Activated gamma-delta T cell treated with anti-CD3 and anti-CD28 coated beads, Interleukin-2, amount 50 U/mL, for 16 hours (primary cell): Measurements from ENCODE around the gene CNTNAP2.

Experiments
- DNase-seq: peaks from one replicate; pipeline ENCODE4 v3.0.0-alpha.2; 2020; ENCODE audit warnings: low read depth

Gene CNTNAP2

DNA sequence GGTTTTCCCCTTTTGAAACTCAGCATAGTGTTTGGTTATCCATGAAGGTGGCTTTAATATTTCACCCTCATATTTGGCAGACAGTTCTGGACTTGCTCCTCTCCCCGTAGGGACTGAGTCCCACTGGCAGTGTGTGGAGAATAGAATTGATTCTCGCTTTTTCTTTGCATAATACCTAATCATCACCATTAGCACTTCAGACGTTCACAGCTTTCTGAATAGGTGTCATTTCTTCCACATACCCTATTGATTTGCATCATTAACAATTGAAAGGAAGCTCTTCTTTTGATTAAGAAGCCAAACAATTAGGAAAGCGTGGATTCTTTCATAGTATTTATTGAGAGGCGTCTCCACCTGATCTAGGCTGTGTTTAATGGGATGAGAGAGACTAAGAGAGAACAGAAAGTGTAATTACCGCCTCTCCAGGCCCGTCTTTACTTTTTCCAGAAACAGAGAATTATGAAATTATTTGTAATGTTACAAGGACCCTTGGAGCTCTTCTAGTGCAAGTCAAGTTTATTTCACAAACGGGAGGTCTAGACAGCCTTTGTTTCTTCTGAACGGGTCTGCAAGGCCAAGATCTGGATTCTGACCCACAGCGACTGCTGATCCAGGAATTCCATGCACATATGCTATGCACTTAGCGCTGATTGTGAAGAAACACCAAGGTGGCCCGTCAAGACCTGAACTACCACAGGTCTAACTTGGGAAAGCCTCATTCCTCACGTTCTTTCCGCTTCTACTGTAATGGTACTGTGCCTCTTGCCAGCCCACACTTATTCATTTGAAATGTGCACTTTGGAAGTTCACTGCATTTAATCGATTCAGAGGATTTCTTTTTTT lies 2224.1 kb downstream of the CNTNAP2 start:
- no peak for DNase-seq

DNA sequence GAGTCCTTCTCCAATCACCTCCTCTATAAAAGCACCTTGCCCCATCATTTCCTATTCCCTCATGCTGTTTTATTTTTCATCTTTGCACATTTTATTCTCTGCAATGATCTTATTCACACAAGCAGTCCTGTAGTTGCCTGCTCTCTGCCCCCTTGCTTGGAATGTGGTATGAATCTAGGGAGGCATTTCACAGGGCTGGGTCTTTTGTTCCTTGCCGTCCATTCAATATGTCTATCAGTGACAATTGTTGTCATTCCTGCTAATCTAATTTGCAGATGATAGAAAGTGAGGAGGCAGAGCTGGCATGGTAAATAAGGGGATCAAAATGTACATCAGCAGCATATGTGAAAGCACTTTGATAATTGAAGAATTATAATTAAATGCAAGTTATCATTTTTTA lies 2227.8 kb downstream of the CNTNAP2 start:
- DNase-seq = no peak

DNA sequence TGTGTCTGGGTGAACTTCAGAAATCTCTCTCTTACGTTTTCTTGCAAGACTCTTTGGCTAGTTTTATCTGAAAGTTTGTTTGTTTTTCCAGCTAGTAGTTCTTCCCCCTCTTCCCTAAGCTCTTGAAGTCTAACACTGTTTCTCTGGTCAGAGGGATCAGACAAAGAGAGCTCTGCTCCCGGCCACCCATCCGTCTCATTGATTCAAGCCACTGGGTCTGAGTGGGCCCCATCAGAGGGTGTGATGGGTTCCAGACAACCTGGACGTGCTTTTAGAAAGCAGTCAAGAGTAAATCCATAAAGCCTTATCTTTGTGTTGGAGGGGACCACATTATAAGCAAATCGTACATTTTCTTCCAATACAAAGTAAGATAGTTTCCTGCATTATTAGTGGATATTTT lies 2231.4 kb downstream of the CNTNAP2 start:
- no peak for DNase-seq

DNA sequence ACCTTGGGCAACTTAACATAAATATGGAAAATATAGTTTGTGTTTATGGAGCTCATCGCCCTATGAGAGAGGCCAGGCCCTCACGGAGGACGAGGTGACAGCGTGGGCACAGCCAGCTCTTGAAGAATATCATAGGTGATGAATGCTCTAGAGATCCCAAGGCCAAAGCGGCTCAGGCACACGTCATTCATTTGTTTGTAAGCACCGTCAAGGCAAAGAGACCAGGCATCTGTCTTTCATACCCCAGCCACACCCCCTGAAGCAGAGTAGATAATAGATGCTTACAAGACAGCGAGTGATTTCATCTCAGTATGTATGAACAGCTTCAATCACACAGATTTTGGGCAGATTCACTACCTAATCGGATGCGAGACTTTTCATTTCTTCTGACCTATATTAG lies 2231.9 kb downstream of the CNTNAP2 start:
- no peak for DNase-seq

DNA sequence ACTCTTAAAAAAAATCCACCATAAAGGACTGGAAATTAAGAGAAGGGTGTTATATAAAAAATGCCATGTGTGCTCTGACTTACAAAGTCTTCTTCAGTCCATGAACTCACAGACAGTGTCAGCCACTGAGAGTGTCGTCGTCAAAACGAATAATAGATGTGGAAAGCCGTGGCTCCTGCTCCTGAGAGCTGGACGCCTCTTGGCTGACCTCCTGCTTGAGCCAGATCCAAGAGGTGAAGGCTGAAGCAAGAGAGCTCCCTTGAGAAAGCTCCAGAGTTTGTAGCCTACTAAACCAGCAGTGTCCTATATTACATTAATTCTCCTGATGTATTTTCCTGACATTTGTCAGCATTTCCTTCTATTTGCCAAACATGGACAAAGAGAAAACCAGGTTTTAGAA lies 2239.7 kb downstream of the CNTNAP2 start:
- no peak for DNase-seq

DNA sequence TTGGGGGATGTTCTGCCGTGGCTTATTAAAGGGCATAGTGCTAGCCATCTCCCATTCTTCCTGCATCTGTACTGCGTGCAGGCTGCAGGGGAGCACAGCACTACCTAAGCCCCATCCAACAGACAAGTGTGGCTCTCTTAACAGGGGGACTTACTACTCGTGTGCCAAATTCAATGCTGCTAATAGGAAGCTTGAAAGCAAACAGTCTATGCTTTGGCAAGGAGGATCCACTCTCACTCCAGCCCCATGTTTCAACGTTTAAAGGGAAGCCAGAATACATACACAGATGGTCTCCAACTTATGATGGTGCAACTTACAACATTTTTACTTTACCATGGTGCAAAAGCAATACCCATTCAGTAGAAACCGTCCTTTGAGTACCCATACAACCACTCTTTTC lies 2245.9 kb downstream of the CNTNAP2 start:
- no peak for DNase-seq

DNA sequence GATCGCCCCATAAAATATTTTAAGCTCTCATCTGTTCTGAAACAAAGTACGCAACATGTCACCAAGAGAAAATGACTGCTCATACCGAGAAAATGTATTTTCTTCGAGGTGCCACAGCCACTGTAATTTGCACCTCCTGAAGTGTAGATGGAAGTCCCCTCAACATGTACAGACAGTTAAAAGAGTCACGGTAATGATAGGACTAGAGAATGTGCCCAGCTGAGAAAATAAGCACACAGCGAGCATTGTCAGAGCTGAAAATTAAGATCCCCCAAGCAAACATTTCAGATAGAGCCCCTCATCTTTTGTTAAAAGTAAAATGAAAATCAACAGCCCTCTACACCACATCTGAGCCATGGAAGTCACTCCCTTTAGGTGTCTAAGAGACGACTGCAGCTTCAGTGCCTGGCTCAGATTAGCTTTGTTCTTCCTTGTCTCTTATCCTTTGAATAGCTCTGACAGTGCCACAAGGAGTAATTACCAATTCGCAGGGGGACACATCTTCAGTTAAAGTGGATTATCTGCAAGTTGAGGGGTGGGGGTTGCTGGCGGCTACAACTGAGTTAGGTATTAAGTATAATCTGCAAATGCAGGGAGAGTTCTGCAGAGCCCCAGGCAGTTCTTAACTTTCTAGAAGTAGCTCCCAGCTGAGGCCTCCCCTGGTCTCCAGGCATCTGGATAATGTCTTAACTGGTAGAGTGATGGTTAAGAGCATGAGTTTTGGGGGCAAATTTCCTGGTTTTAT lies 2251.3 kb downstream of the CNTNAP2 start:
- no peak for DNase-seq

DNA sequence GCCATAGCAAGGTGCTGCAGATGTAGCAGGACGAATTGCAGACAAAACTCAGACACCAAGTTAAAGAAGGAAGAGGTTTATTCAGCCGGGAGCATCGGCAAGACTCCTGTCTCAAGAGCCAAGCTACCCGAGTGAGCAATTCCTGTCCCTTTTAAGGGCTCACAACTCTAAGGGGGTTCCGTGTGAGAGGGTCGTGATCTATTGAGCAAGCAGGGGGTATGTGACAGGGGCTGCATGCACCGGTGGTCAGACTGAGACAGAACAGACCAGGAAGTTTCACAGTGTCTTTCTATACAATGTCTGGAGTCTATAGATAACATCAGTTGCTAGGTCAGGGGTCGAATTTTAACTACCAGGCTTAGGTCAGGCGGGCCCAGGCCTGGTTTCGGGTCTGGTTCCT lies 2252.0 kb downstream of the CNTNAP2 start:
- DNase-seq = no peak

DNA sequence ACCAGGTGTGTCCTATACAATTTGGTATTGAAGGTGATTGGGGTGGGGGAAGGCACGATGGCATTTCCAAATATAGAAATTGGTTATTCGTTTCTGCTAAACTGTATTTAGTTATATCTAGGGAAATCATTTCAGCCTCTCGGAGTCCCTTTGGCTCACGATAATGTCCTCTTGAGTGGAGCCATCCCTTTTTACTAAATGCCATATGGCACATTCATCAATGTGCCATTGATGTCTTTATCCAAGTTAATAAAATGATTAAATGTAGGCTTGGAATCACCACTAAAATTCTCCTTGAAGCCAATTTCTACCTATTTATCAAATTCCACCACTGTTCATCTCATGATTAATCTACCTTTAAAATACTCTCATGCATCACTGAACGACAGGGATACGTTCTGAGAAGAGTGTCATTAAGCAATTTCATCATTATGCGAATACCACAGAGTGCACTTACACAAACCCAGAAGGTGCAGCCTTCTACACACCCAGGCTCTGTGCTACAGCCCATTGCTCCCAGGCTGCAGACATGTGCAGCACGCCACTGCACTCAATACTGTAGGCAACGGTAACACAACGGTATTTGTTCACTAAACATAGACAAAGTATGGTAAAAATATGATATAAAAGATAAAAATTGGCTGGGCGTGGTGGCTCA lies 2254.8 kb downstream of the CNTNAP2 start:
- no peak for DNase-seq

DNA sequence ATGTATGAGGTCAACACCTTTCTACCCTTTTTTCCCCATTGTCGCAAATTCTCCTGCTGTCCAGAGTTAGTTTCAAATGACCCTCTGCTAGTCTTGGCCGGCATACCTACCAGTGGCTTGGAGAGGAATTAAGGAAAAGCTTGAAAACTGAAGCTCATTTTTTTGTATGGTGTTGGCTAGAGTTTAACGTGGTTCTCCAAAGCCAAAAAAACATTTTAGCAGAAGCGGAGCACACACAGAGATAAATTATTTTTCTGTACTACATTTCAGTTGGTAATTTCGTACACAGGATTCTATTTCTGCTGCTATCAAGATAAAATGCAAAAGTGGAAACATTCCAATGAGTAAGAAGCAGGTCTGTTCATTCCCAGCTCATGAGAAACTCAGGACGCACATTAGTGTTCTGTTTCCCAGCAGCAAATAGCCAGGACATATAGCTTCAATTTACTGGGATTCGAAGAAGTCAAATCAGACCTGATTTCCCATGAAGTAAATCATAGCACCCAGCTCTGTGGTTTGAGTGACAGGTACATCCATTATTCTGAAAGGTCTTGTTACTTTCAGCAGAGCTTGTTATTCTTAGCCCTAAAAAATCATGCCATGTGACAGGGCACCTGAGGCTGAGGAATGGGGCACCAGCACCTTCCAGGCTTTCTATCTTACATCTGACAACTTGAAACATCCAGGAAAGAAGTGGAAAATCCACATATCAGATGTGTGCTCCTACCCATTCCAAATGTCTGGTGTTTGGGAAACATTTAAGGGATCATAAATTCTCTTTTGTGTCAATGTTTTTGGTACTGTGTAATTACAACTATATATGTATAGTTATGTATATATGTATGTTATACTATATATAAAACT lies 2258.0 kb downstream of the CNTNAP2 start:
- DNase-seq = no peak

DNA sequence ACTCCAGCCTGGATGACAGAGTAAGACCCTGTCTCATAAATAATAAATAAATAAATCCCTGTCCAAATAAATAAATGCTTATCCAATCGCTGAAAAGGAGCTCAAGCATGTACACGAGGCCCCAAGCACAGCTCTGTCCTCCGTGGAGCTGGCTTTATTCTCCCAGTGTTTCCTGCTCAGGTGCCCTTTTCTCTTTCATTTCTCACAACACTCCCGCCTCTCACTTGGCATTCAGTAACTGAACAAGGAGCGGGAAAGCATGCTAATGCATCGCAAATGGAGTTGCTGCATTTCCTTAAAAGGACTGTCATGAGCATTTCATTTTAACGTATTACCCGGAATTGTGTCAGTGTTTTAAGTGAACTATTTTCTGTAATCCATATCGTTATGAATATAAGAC lies 2263.1 kb downstream of the CNTNAP2 start:
- no peak for DNase-seq

DNA sequence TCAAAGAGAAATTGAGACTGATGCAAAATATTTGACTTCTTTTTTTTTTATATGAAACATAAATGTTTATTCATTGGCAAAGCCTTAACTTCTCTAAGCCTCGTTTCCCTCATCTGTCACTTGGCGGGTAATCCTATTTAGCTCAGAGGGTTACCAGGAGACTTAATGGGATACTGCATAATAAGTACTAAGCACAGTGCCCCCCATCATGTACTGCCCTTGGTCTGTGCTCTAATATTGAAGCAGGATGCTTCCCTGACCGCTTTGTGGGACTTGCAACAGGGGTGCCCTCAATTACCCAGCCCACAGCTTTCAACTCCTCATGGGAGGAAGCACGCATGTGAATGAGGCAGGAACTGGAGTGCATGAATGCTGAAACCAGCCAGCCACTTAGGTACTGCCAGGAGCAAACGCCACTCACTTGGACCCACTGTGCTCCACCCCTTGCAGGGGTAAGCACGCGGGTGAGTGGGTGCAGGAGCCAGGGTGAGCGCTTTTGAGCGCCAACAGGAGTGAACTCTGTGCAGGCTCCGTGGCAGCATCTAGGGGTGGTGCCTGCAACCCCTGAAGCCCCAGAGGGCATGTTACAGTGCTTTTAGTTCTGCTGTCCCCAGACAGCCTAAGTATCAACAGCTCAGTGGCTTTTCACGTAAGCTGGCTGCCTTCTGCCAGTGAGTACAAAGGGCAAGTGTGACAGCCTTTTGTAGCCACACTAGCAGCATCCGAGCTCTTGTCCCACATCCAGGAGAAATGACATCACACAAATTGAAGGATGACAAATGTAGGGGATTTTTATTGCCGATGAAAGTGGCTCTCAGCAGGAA lies 2264.2 kb downstream of the CNTNAP2 start:
- no peak for DNase-seq

DNA sequence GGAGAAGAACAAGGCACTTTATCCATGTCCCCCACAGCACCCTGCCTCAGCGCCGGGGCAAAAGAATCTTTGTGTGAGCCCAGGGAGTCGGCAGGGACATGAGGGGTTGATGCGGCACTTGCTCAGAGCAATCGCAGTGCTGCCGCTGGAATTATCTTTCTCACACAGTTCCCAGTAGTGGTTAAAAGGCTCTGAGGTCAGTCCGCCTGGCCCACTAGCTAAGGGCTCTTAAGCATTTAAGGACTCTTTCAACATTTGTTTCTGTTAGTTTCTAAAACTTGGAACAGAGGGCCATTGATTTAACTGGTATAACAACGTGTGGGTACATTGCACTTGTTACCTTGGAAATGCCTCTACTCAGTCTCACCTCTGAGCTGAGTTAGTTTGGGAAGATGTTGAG lies 2266.0 kb downstream of the CNTNAP2 start:
- no peak for DNase-seq

DNA sequence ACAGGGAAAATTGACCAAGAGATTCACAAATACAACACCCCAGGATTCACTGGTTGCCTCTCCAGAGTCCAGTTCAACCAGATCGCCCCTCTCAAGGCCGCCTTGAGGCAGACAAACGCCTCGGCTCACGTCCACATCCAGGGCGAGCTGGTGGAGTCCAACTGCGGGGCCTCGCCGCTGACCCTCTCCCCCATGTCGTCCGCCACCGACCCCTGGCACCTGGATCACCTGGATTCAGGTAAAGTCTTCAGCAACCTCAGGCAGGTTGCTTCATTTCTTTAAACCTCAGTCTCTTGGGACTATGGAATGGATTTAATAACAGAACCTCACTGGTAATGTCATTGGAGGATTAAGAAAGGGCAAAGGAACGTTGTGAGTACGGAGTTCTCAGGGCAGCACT lies 2267.1 kb downstream of the CNTNAP2 start:
- no peak for DNase-seq

DNA sequence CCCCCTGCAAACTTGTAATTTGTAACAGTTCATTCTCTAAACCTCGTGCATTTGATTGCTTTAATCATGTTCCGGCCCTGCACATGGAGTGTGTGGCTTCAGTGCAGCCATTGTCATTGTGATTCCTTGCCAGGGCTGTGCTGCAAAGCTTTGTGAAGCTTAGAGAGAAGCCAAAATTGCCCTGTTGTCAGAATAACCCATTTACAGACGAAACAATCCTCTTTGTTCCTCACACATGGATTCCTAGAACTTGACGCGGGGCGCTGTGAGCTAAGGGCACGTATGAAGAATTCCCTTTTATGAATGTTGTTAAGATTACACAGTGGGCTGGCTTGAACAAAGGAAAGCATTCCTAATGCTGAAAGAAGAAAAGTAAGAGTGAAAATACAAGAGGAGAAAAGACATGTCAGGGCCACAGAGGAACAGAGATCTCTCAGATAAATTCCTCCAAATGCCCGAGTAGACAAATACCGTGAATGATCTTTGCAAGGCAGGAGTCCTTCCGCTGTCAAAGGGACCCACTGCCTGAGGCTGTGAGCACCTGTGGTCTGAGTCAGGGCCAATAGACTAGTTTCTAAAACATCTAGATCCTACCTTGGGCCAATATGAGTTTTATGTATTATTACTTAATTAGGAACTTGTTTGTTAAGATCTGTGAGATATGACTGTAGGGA lies 2268.5 kb downstream of the CNTNAP2 start:
- no peak for DNase-seq

DNA sequence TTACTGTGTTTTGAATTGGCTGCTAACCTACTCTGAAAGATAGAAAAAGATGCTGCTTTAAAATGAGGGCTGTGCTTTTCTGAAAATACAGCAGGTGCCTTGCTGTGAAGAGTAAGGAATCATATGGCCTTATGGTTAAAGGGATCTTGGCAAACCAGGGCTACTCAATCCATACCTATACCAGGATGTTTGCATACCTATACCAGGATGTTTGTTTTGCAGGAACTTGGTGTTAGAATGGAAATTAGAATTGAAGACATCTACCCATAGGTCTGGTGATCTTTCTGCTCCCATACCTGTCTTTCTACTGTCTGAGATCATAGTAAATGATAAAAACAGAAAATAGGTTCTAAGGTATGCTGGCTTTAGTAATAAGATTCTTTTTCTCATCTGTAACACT lies 2273.8 kb downstream of the CNTNAP2 start:
- DNase-seq = no peak

DNA sequence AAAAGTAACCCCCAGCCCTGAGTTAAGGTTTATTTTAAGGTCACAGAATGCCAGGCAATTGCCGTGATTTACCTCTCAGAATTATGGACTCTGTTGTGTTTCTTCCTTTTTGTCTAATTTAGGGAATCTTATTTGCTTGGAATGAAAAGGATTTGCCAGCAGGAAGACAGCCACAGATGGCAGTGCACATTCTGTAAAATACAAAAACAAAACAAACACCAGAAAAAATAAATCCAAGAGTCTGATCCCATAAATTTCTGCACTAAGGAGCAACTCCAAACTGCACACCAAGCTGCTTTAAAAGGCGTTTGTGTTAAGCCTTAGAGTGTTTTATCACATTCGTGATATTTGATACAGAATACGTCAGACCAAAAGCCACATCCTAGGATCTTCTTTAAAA lies 2275.0 kb downstream of the CNTNAP2 start:
- DNase-seq = no peak

DNA sequence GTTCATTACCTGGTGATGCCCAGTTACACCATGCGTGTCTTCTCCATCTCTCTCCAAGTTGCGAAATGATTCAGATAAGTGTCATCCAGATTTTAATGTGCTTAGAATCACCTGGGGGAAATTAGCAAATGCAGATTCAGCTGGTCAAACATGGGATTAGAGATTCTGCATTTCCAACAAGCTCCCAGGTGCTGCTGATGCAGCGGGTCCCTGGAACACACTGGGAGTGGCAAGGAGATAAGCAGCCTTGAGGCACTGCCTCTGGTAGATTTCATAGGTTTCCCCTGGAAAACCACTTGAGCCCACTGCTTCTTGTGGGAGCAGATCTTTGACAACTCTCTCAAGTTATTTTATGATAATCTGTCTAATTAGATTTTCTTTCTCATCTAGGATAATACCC lies 2278.0 kb downstream of the CNTNAP2 start:
- DNase-seq = no peak

DNA sequence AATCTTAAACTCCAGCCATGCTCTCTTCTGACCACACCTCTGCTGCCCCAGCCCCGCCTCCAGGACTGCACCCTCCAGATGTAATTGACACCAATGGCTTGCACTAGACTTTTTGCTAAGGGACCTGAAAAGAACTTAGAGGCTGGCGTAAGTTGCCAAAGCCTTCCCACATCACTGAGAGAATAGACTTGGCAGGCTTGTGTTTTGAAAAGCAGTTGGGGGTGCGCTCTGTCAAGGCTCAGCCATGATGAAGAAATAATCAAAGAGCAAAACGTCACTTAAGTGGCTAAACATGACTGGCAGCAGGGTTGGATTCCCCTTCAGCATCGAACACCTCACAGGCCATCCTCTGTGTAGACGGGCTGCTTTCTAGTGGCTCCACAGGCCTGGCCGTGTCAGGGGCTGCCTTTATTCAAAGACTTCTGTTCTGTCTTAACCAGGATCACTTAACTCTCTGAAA lies 2278.8 kb downstream of the CNTNAP2 start:
- no peak for DNase-seq

DNA sequence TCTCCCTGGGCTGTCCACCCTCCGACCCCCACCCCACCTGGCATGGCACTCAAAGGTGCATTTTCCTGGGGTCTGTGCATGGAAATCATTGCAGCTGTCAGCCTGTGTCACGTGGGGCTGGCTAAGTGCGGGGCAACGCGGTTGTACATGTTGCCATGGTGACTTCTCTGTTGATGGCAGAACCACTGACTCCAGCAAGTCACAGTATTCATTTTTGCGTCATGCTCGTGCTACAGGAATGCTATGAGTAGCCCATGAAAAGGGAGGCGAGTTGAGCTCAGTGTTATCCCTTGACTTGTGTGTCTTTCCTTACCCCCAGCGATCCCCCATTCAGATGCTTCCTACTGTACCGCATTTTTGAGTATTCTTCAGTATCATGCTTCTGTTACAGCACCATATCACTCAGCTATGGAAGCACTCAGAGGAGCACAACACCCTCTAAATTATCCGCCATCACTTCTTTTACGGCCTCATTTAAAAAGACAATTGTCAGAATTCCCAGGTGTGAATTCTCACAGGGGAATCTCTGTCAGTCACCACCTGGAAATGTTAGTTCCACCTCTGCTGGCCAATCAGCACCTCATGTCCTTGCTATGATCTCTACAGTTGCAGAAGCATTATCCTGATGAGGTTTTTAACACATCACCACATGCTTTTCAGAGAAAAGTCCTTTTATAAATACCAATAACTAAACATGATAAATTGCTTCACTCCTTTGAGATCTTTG lies 2279.6 kb downstream of the CNTNAP2 start:
- no peak for DNase-seq
